H1 (cell line): ENCODE results near the gene RPS6KA2. TPM values are rescaled to one million over a fixed set of nuclear protein-coding genes. Genes with fewer than 3 reads are reported as not detected.

Experiments
- CTCF ChIA-PET: fragments of 300-600 bp; sonication (Branson Sonifier 250); formaldehyde crosslinking; loops from one replicate; lab custom pipeline; 2021; ENCODE audit not compliant: partially characterized antibody; lab: Charles Lee
- POLR2A ChIA-PET: fragments of 300-600 bp; sonication (Branson Sonifier 250); formaldehyde crosslinking; loops from one replicate; lab custom pipeline; 2021; ENCODE audit warnings: inconsistent platforms; ENCODE audit not compliant: partially characterized antibody; lab: Charles Lee
- DNase-seq, 2 experiments: peaks; one replicate each; pipeline versions ENCODE4 v3.0.0 to v3.0.0-alpha.2; 2010 to 2022; ENCODE audit warnings: low spot score in 2 of 2, low read depth in 1 of 2, mixed read lengths in 1 of 2
- FAIRE-seq: peaks from 2 replicates; lab custom pipeline; 2011; peaks lifted over from hg19 to GRCh38; lab: Jason Lieb, UNC
- H2AFZ ChIP-seq: 2 replicates; pipeline ENCODE4 v1.8.1; 2012; ENCODE audit warnings: low read length, inconsistent platforms
- H2AK5ac ChIP-seq: 2 replicates; pipeline ENCODE4 v1.6.1; 2013; ENCODE audit warnings: low read depth, low read length
- H2BK120ac ChIP-seq: replicated peaks from 2 replicates; pipeline ENCODE3; 2013; ENCODE audit warnings: low read depth, low read length, inconsistent platforms
- H2BK12ac ChIP-seq: 2 replicates; pipeline ENCODE4 v1.6.1; 2013; ENCODE audit warnings: low read depth, low read length
- H2BK15ac ChIP-seq: 2 replicates; pipeline ENCODE4 v1.6.1; 2013; ENCODE audit warnings: low read length
- H2BK20ac ChIP-seq: 2 replicates; pipeline ENCODE4 v1.6.1; 2013; ENCODE audit warnings: low read length
- H2BK5ac ChIP-seq: 2 replicates; pipeline ENCODE4 v1.6.1; 2013; ENCODE audit warnings: low read depth, low read length
- H3K14ac ChIP-seq: 2 replicates; pipeline ENCODE4 v1.6.1; 2013; ENCODE audit warnings: inconsistent platforms; ENCODE audit not compliant: insufficient read length
- H3K18ac ChIP-seq: 2 replicates; pipeline ENCODE4 v1.6.1; 2013; ENCODE audit warnings: low read length; ENCODE audit errors: extremely low read depth
- H3K23ac ChIP-seq: 2 replicates; pipeline ENCODE4 v1.6.1; 2013; ENCODE audit warnings: inconsistent platforms; ENCODE audit not compliant: insufficient read length
- H3K23me2 ChIP-seq: 2 replicates; pipeline ENCODE4 v1.6.1; 2013; ENCODE audit warnings: low read depth, low read length
- H3K27ac ChIP-seq: 2 replicates; pipeline ENCODE4 v1.6.1; 2011; ENCODE audit warnings: low read depth, low read length, inconsistent platforms
- H3K27me3 ChIP-seq, 4 experiments: replicated peaks in 1 of 4; 1 replicate in 1 of 4; 2 replicates in 3 of 4; pipeline versions ENCODE4 v1.6.1 to v1.8.1; 2011 to 2013; ENCODE audit warnings: low read length in 3 of 4, mild to moderate bottlenecking in 3 of 4, inconsistent platforms in 2 of 4, mixed read lengths in 2 of 4, moderate library complexity in 1 of 4; ENCODE audit not compliant: control insufficient read depth in 3 of 4, insufficient read depth in 3 of 4; ENCODE audit errors: extremely low read depth in 1 of 4
- H3K36me3 ChIP-seq, 4 experiments: 2 replicates each; pipeline versions ENCODE4 v1.6.1 to v1.8.1; 2011 to 2013; ENCODE audit warnings: mild to moderate bottlenecking in 4 of 4, low read length in 3 of 4, moderate library complexity in 2 of 4, control low read depth in 1 of 4, inconsistent platforms in 1 of 4; ENCODE audit not compliant: insufficient read depth in 4 of 4, control insufficient read depth in 2 of 4
- H3K4ac ChIP-seq: replicated peaks from 2 replicates; pipeline ENCODE3; 2013; ENCODE audit warnings: low read length, low read depth, mixed read lengths, inconsistent platforms; ENCODE audit not compliant: insufficient read length
- H3K4me1 ChIP-seq, 4 experiments: replicated peaks in 1 of 4; 1 replicate in 1 of 4; 2 replicates in 3 of 4; pipeline versions ENCODE4 v1.6.1 to v1.8.1; 2011 to 2013; ENCODE audit warnings: low read length in 3 of 4, inconsistent platforms in 2 of 4, mixed read lengths in 1 of 4; ENCODE audit not compliant: insufficient read depth in 4 of 4, control insufficient read depth in 3 of 4
- H3K4me2 ChIP-seq, 2 experiments: 2 replicates each; pipeline versions ENCODE4 v1.6.1 to v1.8.1; 2011 to 2013; ENCODE audit warnings: low read depth in 2 of 2, low read length in 2 of 2, control low read depth in 1 of 2, inconsistent platforms in 1 of 2, mild to moderate bottlenecking in 1 of 2; ENCODE audit not compliant: insufficient read depth in 1 of 2
- H3K4me3 ChIP-seq, 4 experiments: fragments of 200-600, 300-600 bp in 1 of 4; sonication (generic), shearing (Covaris generic), sonication (Bioruptor Twin) in 1 of 4; 2 replicates each; pipeline versions ENCODE4 v1.5.1 to v1.8.1; 2011 to 2016; ENCODE audit warnings: low read length in 4 of 4, low read depth in 3 of 4, control low read depth in 2 of 4, inconsistent platforms in 2 of 4, mild to moderate bottlenecking in 2 of 4, mixed read lengths in 1 of 4, moderate library complexity in 1 of 4; ENCODE audit not compliant: insufficient read depth in 2 of 4; ENCODE audit errors: extremely low read depth in 1 of 4
- H3K56ac ChIP-seq: replicated peaks from 2 replicates; pipeline ENCODE3; 2013; ENCODE audit warnings: low read depth, mild to moderate bottlenecking, mixed read lengths, low read length, inconsistent platforms; ENCODE audit not compliant: insufficient read length
- H3K79me1 ChIP-seq: 2 replicates; pipeline ENCODE4 v1.6.1; 2013; ENCODE audit warnings: low read depth, low read length, control low read depth
- H3K79me2 ChIP-seq, 2 experiments: 2 replicates each; pipeline versions ENCODE4 v1.6.1 to v1.8.1; 2012 to 2013; ENCODE audit warnings: low read length in 2 of 2, mild to moderate bottlenecking in 2 of 2, inconsistent platforms in 1 of 2; ENCODE audit not compliant: insufficient read depth in 2 of 2, control insufficient read depth in 1 of 2
- H3K9ac ChIP-seq, 4 experiments: replicated peaks in 1 of 4; 1 replicate in 1 of 4; 2 replicates in 3 of 4; pipeline versions ENCODE4 v1.6.1 to v1.8.1; 2011 to 2013; ENCODE audit warnings: low read depth in 3 of 4, low read length in 3 of 4, control low read depth in 2 of 4, mild to moderate bottlenecking in 2 of 4, moderate library complexity in 2 of 4, inconsistent platforms in 1 of 4; ENCODE audit errors: extremely low read depth in 1 of 4
- H3K9me3 ChIP-seq, 2 experiments: 2 replicates each; pipeline versions ENCODE4 v1.6.1 to v1.8.1; 2012 to 2013; ENCODE audit warnings: mild to moderate bottlenecking in 2 of 2, moderate library complexity in 2 of 2, control low read depth in 1 of 2, inconsistent platforms in 1 of 2, low read depth in 1 of 2, low read length in 1 of 2, mixed read lengths in 1 of 2; ENCODE audit not compliant: insufficient read depth in 2 of 2
- H4K20me1 ChIP-seq, 2 experiments: replicated peaks in 1 of 2; 2 replicates each; pipeline versions ENCODE3 to v1.8.1; 2011 to 2013; ENCODE audit warnings: inconsistent platforms in 2 of 2, low read length in 2 of 2, mild to moderate bottlenecking in 1 of 2; ENCODE audit not compliant: insufficient read depth in 2 of 2, control insufficient read depth in 1 of 2
- H4K5ac ChIP-seq: 2 replicates; pipeline ENCODE4 v1.6.1; 2013; ENCODE audit warnings: low read length, low read depth, mixed read lengths, inconsistent platforms; ENCODE audit not compliant: insufficient read length
- H4K8ac ChIP-seq: 2 replicates; pipeline ENCODE4 v1.8.0; 2013; ENCODE audit warnings: mild to moderate bottlenecking, moderate library complexity, low read length, inconsistent platforms; ENCODE audit not compliant: insufficient read depth; ENCODE audit errors: extremely low read depth
- H4K91ac ChIP-seq: replicated peaks from 2 replicates; pipeline ENCODE3; 2013; ENCODE audit warnings: low read length, mixed read lengths, inconsistent platforms; ENCODE audit not compliant: insufficient read length
- BCL11A ChIP-seq, 2 experiments: IDR thresholded peaks; one replicate each; pipeline ENCODE4 v1.6.1; 2011; ENCODE audit warnings: low read depth in 2 of 2, low read length in 2 of 2, mild to moderate bottlenecking in 2 of 2
- E2F6 ChIP-seq: IDR thresholded peaks from 2 replicates; pipeline ENCODE4 v1.6.1; 2012; ENCODE audit warnings: inconsistent platforms
- FOSL1 ChIP-seq: IDR thresholded peaks from 2 replicates; pipeline ENCODE4 v1.6.1; 2011; ENCODE audit warnings: mild to moderate bottlenecking, low read depth, low read length, moderate library complexity; ENCODE audit not compliant: insufficient read depth
- KDM1A ChIP-seq: fragments of 200-600, 300-600 bp; sonication (generic); IDR thresholded peaks from 2 replicates; pipeline ENCODE4 v1.7.1; 2016; ENCODE audit warnings: mild to moderate bottlenecking, low read length, borderline replicate concordance
- MAFK ChIP-seq: IDR thresholded peaks from 2 replicates; pipeline ENCODE4 v1.6.1; 2012; ENCODE audit warnings: low read depth, mild to moderate bottlenecking, improper control_type of control experiment, low read length
- RAD21 ChIP-seq, 2 experiments: IDR thresholded peaks in 1 of 2; conservative IDR thresholded peaks in 1 of 2; 2 replicates each; pipeline ENCODE4 v1.6.1; 2011; ENCODE audit warnings: low read depth in 2 of 2, low read length in 2 of 2, improper control_type of control experiment in 1 of 2, inconsistent platforms in 1 of 2, mild to moderate bottlenecking in 1 of 2, moderate library complexity in 1 of 2
- SIRT6 ChIP-seq: IDR thresholded peaks from one replicate; pipeline ENCODE4 v1.7.1; 2012; ENCODE audit warnings: low read length, inconsistent platforms
- SRF ChIP-seq: IDR thresholded peaks from 2 replicates; pipeline ENCODE4 v1.6.1; 2011; ENCODE audit warnings: mild to moderate bottlenecking, low read depth, low read length, moderate library complexity
- TCF12 ChIP-seq: IDR thresholded peaks from 2 replicates; pipeline ENCODE4 v1.6.1; 2011; ENCODE audit warnings: low read depth, mild to moderate bottlenecking, low read length
- TEAD4 ChIP-seq: IDR thresholded peaks from 2 replicates; pipeline ENCODE4 v1.6.1; 2012; ENCODE audit warnings: low read depth, low read length, inconsistent platforms, mixed read lengths
- YY1 ChIP-seq: IDR thresholded peaks from 2 replicates; pipeline ENCODE4 v1.6.1; 2011; ENCODE audit warnings: low read depth, mild to moderate bottlenecking, low read length
- WGBS, 2 experiments: shearing (Covaris generic) in 1 of 2; methylation state at CpG; one replicate each; pipeline versions ENCODE4 v1.1.6 to v1.1.7; 2013 to 2015; ENCODE audit warnings: low lambda C conversion rate in 2 of 2, mixed read lengths in 2 of 2, inconsistent platforms in 1 of 2, low coverage in 1 of 2, missing lambda C conversion rate in 1 of 2; ENCODE audit not compliant: insufficient replicate concordance in 2 of 2, insufficient coverage in 1 of 2, insufficient read length in 1 of 2; ENCODE audit errors: extremely low coverage in 1 of 2, missing lambda C conversion rate in 1 of 2; 5-methylcytosine and 5-hydroxymethylcytosine counted together
- polyA plus RNA-seq, 7 experiments: library from polyadenylated mRNA; depleted of rRNA in 3 of 7; stranded (reverse) in 5 of 7; unstranded in 2 of 7; fragments of >200 nt in 5 of 7; fragments of 200-250 nt in 2 of 7; gene quantifications; 1 replicate in 5 of 7; 2 replicates in 1 of 7; 4 replicates in 1 of 7; pipeline versions ENCODE4 v1.2.1 to v1.2.3, GENCODE V29; 2011 to 2013; ENCODE audit warnings: missing spikeins in 2 of 7, mixed read lengths in 2 of 7
- total RNA-seq: library from RNA; stranded (reverse); fragmentation: NEBNext Ultra II Directional; extraction: Animal tissue kit (Norgen Biotek cat#: 25700); gene quantifications from 2 replicates; pipeline ENCODE4 v1.2.1, GENCODE V29; 2021
- TF ChIP-seq, protein P1 (sequence below): IDR thresholded peaks from 2 replicates; pipeline ENCODE4 v1.6.1; 2012; ENCODE audit warnings: inconsistent platforms
- TF ChIP-seq, protein P2 (sequence below): IDR thresholded peaks from 2 replicates; pipeline ENCODE4 v1.6.1; 2011; ENCODE audit warnings: low read depth, mild to moderate bottlenecking, low read length; ENCODE audit not compliant: insufficient read depth

RPS6KA2 gene
- total and polyA plus RNA-seq, 2 of the 8 experiments (the other 6 are each of a cell fraction or from before 2014, with no cell fraction given), result 8.8 to 25.7 TPM

- Histone ChIP-seq H4K5ac (no peak overlapping the region), H3K4me1 (peaks cover 0 to 11% (median 1%) of the 10 kb centered on the region in 4 experiments; a peak in 6 of 7 replicates), H3K79me2 (peaks cover 3 to 45% of the 10 kb centered on the region in 2 experiments; a peak in 3 of 4 replicates), H4K91ac (no peak overlapping the region), H3K27me3 (no peaks in the 10 kb centered on the region), H3K4ac (no peak overlapping the region), H3K4me3 (no peak overlapping the region), H4K20me1 (peaks cover 3 to 7% of the 10 kb centered on the region in 2 experiments), H3K4me2 (no peak overlapping the region), H2BK120ac (no peak overlapping the region), H3K27ac (no peak overlapping the region), H3K56ac (no peak overlapping the region), H2AK5ac (peak overlapping the region; percentile 48; the same call in 1 of the 2 replicates), H3K14ac (no peak overlapping the region), H3K23ac (no peak overlapping the region), H4K8ac (no peak overlapping the region), H2BK20ac (no peak overlapping the region), H3K79me1 (peaks cover 5% of the 10 kb centered on the region), H3K23me2 (no peaks in the 10 kb centered on the region), H3K18ac (no peak overlapping the region), H3K9me3 (no peaks in the 10 kb centered on the region), H2BK15ac (no peak overlapping the region), H2AFZ (no peak overlapping the region), H2BK5ac (no peak overlapping the region), H2BK12ac (no peak overlapping the region), H3K9ac (no peak overlapping the region), H3K36me3 (no peaks in the 10 kb centered on the region)
- 86% methylated on average over 5 of the region's 5 CpGs; no CpG with 5 or more reads in 1 of the 2 experiments for WGBS, 2 experiments
- ChIA-PET POLR2A (no interaction called here), CTCF (no interaction called here)
- DNase-seq, result no peak
- no peak for FAIRE-seq
- no peak for TF ChIP-seq SRF
- TF ChIP-seq, protein P1, sequence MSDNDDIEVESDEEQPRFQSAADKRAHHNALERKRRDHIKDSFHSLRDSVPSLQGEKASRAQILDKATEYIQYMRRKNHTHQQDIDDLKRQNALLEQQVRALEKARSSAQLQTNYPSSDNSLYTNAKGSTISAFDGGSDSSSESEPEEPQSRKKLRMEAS, result no peak
- TF ChIP-seq BCL11A (IDR thresholded peaks at IDR 0.05; ENCODE audit: low read depth in 2 of 2, low read length in 2 of 2), result no peak
- no peak for TF ChIP-seq TEAD4
- no peak for TF ChIP-seq SIRT6
- TF ChIP-seq FOSL1, result no peak
- no peak for TF ChIP-seq RAD21 (IDR thresholded peaks at IDR 0.05 in 1 of 2, conservative IDR thresholded peaks at IDR 0.05 in 1 of 2; ENCODE audit: low read depth in 2 of 2, low read length in 2 of 2)
- TF ChIP-seq, protein P2, sequence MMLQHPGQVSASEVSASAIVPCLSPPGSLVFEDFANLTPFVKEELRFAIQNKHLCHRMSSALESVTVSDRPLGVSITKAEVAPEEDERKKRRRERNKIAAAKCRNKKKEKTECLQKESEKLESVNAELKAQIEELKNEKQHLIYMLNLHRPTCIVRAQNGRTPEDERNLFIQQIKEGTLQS, result no peak
- no peak for TF ChIP-seq E2F6
- TF ChIP-seq YY1, result no peak
- no peak for TF ChIP-seq MAFK
- TF ChIP-seq TCF12, result no peak
- TF ChIP-seq KDM1A, result no peak
These were observed 67.8 kb downstream of the RPS6KA2 start for GRCh38 chr6:166559211-166559610.
